ENCODE measurements around the gene CNBP. TPM values are rescaled to one million over a fixed set of nuclear protein-coding genes. Genes with fewer than 3 reads are reported as not detected.
"Not testable (repeated sequence)": the region's sequence is repeated elsewhere in the genome, so short reads cannot be mapped to it uniquely, and the experiment has no call there.

Gene CNBP
- total RNA-seq, 1 donor from 2014 or later, result 203 TPM

- no peak for TF ChIP-seq CTCF (IDR thresholded peaks at IDR 0.05)
- Mint-ChIP-seq H3K27ac (ENCODE audit: unreplicated experiment) (no peak overlapping the region), H3K4me3 (ENCODE audit: unreplicated experiment) (no peak overlapping the region), H3K36me3 (ENCODE audit: unreplicated experiment) (peaks cover 11% of the 10 kb centered on the region), H3K27me3 (ENCODE audit: unreplicated experiment) (no peaks in the 10 kb centered on the region), H3K9me3 (ENCODE audit: unreplicated experiment) (no peaks in the 10 kb centered on the region), H3K4me1 (ENCODE audit: unreplicated experiment) (no peaks in the 10 kb centered on the region)
- DNase-seq (ENCODE audit: extremely low spot score, unreplicated experiment), result no peak
Observed at GRCh38 chr3:129139911-129140310, 43.8 kb downstream of the CNBP start.

- not testable (repeated sequence) for H3K4me3 Mint-ChIP-seq (ENCODE audit: unreplicated experiment); H3K4me1 Mint-ChIP-seq (ENCODE audit: unreplicated experiment); H3K27me3 Mint-ChIP-seq (ENCODE audit: unreplicated experiment); H3K27ac Mint-ChIP-seq (ENCODE audit: unreplicated experiment); H3K9me3 Mint-ChIP-seq (ENCODE audit: unreplicated experiment); DNase-seq (ENCODE audit: extremely low spot score, unreplicated experiment)
- H3K36me3 Mint-ChIP-seq (ENCODE audit: unreplicated experiment), result peaks cover 26% of the 10 kb centered on the region
Observed at GRCh38 chr3:129136275-129136674, 47.4 kb downstream of the CNBP start.

GRCh38 chr3:129132097-129132866 is 51.4 kb downstream of the CNBP start:
- H3K9me3 Mint-ChIP-seq (ENCODE audit: unreplicated experiment), result no peaks in the 10 kb centered on the region
- H3K4me3 Mint-ChIP-seq (ENCODE audit: unreplicated experiment), result no peak overlapping the region
- H3K27me3 Mint-ChIP-seq (ENCODE audit: unreplicated experiment), result no peaks in the 10 kb centered on the region
- DNase-seq (ENCODE audit: extremely low spot score, unreplicated experiment), result no peak
- H3K36me3 Mint-ChIP-seq (ENCODE audit: unreplicated experiment), result peaks cover 40% of the 10 kb centered on the region
- H3K4me1 Mint-ChIP-seq (ENCODE audit: unreplicated experiment), result peaks cover 5% of the 10 kb centered on the region
- no peak overlapping the region for H3K27ac Mint-ChIP-seq (ENCODE audit: unreplicated experiment)
- TF ChIP-seq CTCF (IDR thresholded peaks at IDR 0.05), result no peak

- Mint-ChIP-seq H3K4me1 (ENCODE audit: unreplicated experiment) (peaks cover 9% of the 10 kb centered on the region), H3K27me3 (ENCODE audit: unreplicated experiment) (no peaks in the 10 kb centered on the region), H3K9me3 (ENCODE audit: unreplicated experiment) (no peaks in the 10 kb centered on the region), H3K27ac (ENCODE audit: unreplicated experiment) (no peak overlapping the region), H3K36me3 (ENCODE audit: unreplicated experiment) (peaks cover 37% of the 10 kb centered on the region), H3K4me3 (ENCODE audit: unreplicated experiment) (no peak overlapping the region)
- DNase-seq (ENCODE audit: extremely low spot score, unreplicated experiment), result no peak
- no peak for TF ChIP-seq CTCF (IDR thresholded peaks at IDR 0.05)
Observed at GRCh38 chr3:129131465-129132088, 52.1 kb downstream of the CNBP start.

GRCh38 chr3:129130291-129130813 is 53.3 kb downstream of the CNBP start:
- no peak for TF ChIP-seq CTCF (IDR thresholded peaks at IDR 0.05)
- Mint-ChIP-seq H3K27me3 (ENCODE audit: unreplicated experiment) (no peaks in the 10 kb centered on the region), H3K27ac (ENCODE audit: unreplicated experiment) (no peak overlapping the region), H3K36me3 (ENCODE audit: unreplicated experiment) (peaks cover 40% of the 10 kb centered on the region), H3K9me3 (ENCODE audit: unreplicated experiment) (no peaks in the 10 kb centered on the region), H3K4me1 (ENCODE audit: unreplicated experiment) (peaks cover 9% of the 10 kb centered on the region), H3K4me3 (ENCODE audit: unreplicated experiment) (no peak overlapping the region)
- DNase-seq (ENCODE audit: extremely low spot score, unreplicated experiment), result no peak
